CD4-positive, alpha-beta T cell treated with Interleukin-2 at 100 ng/mL for 4 hours (primary cell): ENCODE measurements around the gene FBXO47.

Experiments used
- DNase-seq: peaks from one replicate; pipeline ENCODE4 v3.0.0-alpha.2; 2020; ENCODE audit warnings: low spot score

The FBXO47 gene

DNA sequence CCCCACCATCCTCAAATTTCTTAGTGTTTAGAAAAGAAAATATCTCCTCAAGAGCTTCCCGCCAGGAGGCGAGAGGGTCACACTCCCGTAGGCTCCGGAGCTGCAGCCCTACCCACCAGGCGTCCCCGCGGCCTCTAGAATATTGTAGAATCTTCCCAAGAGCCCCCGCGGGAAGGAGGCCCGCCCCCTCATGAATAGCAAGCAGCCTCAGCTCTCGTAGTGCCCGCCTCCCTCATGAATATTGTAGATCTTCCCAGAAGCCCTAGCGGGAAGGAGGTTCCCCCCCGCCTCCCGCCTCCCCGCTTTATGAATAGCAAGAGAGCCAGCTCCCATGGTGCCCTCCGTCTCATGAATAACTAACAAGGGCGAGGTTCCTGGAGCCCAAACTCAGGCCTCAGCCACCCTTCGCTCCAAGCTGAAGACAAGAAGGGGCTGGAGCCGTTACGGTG lies at the start of gene FBXO47:
FBXO47 (minus strand) TSS at position 114 of the 449 bp plus-strand sequence. CDS start 4,378 bp downstream, outside the sequence.
- DNase-seq, result peak; percentile 85

GRCh38 chr17:39016193-39017153 lies 49.3 kb upstream of the FBXO47 start:
- DNase-seq, result no peak

GRCh38 chr17:39015546-39015935 lies 48.3 kb upstream of the FBXO47 start:
- DNase-seq, result no peak

DNA sequence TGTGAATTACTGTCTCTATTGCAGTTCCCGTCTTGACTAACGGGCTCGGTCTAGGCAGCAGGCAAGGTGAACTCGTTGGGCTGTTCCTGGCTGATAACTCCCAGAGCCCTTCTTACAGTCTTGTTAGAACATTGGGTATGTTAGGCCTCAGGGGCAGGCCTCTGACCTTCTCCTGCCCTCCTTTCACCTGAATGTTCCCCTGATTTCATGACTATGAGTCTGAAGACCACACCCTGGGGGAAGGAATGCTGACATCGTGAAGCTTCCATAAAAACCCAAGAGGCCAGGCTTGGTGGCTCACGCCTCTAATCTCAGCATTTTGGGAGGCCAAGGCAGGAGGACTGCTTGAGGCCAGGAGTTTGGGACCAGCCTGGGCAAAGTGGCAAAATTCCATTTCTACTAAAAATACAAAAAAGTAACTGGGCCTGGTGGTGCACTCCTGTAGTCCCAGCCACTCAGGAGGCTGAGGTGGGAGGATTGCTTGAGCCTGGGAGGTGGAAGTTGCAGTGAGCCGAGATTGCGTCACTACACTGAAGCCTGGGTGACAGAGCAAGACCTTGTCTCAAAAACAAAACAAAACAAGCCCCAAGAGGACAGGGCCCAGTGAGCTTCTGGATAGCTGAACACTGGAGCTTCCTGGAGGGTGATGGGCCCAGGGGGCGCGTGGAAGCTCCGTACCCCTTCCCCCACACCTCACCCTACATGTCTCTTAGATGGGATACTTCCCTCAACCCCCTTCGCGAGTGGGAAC lies 47.8 kb upstream of the FBXO47 start:
- no peak for DNase-seq

- DNase-seq, result no peak
Observed at GRCh38 chr17:39014044-39014794, 47.0 kb upstream of the FBXO47 start.

- no peak for DNase-seq
Observed at GRCh38 chr17:39012725-39013124, 45.5 kb upstream of the FBXO47 start.

- DNase-seq, result no peak
Observed at GRCh38 chr17:39011907-39012468, 44.8 kb upstream of the FBXO47 start.

DNA sequence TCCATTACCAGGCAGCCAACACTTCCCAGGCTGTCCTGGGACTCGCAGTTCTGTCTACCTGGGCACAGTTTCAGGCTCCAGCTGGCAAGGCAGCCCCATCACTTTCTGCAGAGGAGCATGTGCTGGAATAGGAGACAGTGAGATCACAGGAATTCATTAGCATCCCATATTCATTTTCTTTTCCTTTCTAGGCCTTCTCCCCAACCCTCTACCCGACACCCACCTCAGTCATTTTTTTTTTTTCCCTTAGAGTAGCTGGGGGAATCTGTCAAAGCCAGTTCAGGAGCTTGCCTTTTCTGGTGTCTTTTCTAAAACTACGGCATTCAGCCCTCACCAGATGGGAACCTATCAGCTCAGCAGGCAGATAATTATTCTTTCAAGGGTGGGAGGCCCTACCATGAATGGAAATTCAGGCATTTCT lies 42.4 kb upstream of the FBXO47 start:
- DNase-seq, result no peak

DNA sequence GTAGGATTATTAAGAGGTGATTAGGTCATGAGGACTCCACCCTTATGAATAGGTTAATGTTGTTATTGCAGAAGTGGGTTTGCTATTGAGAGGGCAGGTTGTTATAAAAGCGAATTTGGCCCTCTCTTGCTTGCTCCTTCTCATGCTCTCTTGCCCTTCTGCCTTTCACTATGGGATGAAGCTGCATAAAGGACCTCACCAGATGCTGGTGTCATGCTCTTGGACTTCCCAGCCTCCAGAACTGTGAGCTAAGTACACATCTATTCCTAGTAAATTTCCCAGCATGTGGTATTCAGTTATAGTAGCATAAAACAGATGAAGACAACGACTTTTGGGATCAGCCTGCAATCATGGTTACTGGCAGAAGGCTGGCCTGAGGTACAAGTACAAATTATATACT lies 41.4 kb upstream of the FBXO47 start:
- no peak for DNase-seq

DNA sequence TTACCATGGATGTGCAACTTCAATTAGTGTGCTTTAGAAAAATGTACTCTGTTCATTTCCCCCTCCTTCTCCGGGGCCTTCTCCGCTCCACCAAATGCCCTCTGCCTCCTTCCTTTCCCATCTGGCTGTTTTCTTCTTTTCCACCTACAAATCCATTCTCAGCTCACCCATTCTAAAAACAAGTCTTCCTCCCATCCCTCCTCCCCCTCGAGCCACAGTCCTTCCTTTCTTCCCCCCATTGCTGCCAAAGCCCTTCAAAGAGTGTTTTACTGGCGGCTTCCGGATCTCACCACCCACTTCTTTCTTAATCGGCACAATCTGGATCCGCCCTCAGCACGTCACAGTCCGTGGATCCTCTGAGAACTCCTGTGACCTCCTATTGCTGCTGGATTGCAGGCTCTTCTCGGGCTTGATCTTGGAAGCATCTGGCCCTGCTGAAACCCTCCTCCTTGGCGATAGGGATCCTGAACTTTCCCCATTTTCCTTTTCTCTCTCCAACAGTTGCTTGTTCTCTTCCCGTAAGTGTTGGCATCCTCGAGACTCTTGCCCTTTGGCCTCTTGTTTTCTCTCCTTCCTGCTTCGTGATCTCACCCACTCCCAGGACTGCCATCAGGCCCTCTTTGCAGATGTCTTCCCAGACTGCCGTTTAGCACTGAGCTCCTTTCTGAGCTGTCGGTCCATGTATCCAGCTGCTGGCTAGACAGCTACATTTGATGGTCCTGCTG lies 36.0 kb upstream of the FBXO47 start:
- DNase-seq, result peak; percentile 30

- DNase-seq, result no peak
Observed at GRCh38 chr17:39001703-39002637, 34.8 kb upstream of the FBXO47 start.

GRCh38 chr17:39000021-39000601 lies 32.9 kb upstream of the FBXO47 start:
- DNase-seq, result no peak

GRCh38 chr17:38996660-38997337 lies 29.6 kb upstream of the FBXO47 start:
- DNase-seq, result no peak

DNA sequence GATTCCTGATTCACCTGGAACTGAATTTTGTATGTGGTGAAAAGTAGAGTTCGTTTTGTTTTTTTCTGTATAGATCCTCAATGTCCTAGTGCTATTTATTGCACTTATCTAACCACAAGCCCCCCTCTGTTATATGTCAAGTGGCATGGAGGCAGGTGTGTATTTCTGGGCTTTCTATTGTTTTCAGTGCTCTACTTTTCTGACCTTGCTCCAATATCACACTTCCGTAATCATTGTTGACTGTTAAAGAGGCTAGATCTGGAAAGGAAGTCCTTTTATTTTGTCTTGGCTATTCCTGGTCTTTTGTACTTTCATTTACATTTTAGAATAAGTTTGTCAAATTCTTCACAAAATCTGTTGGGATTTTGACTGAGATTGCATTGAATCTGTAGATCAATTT lies 26.8 kb upstream of the FBXO47 start:
- no peak for DNase-seq

DNA sequence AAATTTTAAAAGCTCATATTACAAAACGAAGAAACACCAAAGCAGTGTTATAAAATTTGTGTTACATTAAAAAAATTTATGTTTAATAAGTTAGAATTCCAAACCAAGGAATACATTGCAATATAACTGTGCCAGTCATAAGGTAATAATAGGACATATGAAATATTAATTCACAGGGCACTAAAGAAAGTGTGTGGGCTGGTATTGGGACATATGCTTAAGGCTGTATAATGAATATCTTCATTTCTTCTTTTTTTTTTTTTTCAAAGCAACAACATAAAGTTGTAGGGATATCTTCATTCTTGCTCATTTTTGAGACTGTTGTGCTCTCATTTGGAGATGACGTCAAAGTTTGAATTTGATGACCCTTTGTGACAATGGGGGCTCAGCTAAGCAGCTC lies 17.5 kb upstream of the FBXO47 start:
- DNase-seq, result no peak

GRCh38 chr17:38982858-38983746 lies 15.9 kb upstream of the FBXO47 start:
- DNase-seq, result peak; percentile 77

GRCh38 chr17:38981636-38982035 lies 14.4 kb upstream of the FBXO47 start:
- DNase-seq, result no peak
